Neural cell (in vitro differentiated cells): Measurements from ENCODE around the gene SPRR1B.

ENCODE experiments used
- EP300 ChIP-seq: fragments of 450-650 bp; conservative IDR thresholded peaks from 2 replicates; pipeline ENCODE4 v1.6.1; 2014; ENCODE audit warnings: antibody characterized with exemption, mild to moderate bottlenecking, moderate library complexity; ENCODE audit not compliant: poor library complexity, severe bottlenecking
- EZH2 ChIP-seq: fragments of 200-600, 300-800 bp; shearing (Covaris generic), sonication (generic); IDR thresholded peaks from 2 replicates; pipeline ENCODE4 v1.6.1; 2014; ENCODE audit warnings: antibody characterized with exemption, low read length, borderline replicate concordance, mild to moderate bottlenecking; ENCODE audit not compliant: insufficient read depth, poor library complexity, severe bottlenecking
- POLR2AphosphoS5 ChIP-seq: IDR thresholded peaks from 2 replicates; pipeline ENCODE4 v1.6.1; 2012
- RAD21 ChIP-seq: fragments of 450-650 bp; conservative IDR thresholded peaks from 2 replicates; pipeline ENCODE4 v1.6.1; 2014; ENCODE audit warnings: antibody characterized with exemption, mild to moderate bottlenecking, moderate library complexity
- SMC3 ChIP-seq: fragments of 450-650 bp; conservative IDR thresholded peaks from 2 replicates; pipeline ENCODE4 v1.6.1; 2014; ENCODE audit warnings: antibody characterized with exemption, mild to moderate bottlenecking, moderate library complexity; ENCODE audit not compliant: poor library complexity
- TAF1 ChIP-seq: IDR thresholded peaks from 2 replicates; pipeline ENCODE4 v1.6.1; 2012; ENCODE audit warnings: low read depth
- TF ChIP-seq, protein P1 (sequence below): IDR thresholded peaks from 2 replicates; pipeline ENCODE4 v1.6.1; 2012; ENCODE audit warnings: borderline replicate concordance
- TF ChIP-seq, protein P2 (sequence below): fragments of 450-650 bp; IDR thresholded peaks from 2 replicates; pipeline ENCODE4 v1.5.1; 2014; ENCODE audit warnings: antibody characterized with exemption, mild to moderate bottlenecking, moderate library complexity; ENCODE audit not compliant: poor library complexity, severe bottlenecking

DNA sequence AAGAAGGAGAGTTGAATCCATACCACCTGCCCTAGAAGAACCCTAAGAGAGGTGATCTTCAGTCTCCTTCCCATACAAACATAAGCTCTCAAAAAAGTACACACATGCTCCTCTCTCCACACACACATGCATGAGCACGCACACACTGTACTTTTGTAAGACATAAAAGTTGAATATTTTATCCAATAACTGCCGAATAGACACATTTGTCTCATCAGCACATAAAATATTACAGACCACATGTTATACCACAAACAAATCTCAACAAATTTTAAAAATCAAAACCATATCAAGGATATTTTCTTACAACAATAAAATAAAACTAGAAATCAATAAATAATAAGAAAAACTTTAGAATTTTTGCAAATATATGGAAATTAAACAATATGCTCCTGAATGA, 44.4 kb upstream of the SPRR1B start:
- TF ChIP-seq TAF1 (no peak), EP300 (no peak), RAD21 (no peak), POLR2AphosphoS5 (no peak), SMC3 (no peak), EZH2 (no peak)
- TF ChIP-seq, protein P1, sequence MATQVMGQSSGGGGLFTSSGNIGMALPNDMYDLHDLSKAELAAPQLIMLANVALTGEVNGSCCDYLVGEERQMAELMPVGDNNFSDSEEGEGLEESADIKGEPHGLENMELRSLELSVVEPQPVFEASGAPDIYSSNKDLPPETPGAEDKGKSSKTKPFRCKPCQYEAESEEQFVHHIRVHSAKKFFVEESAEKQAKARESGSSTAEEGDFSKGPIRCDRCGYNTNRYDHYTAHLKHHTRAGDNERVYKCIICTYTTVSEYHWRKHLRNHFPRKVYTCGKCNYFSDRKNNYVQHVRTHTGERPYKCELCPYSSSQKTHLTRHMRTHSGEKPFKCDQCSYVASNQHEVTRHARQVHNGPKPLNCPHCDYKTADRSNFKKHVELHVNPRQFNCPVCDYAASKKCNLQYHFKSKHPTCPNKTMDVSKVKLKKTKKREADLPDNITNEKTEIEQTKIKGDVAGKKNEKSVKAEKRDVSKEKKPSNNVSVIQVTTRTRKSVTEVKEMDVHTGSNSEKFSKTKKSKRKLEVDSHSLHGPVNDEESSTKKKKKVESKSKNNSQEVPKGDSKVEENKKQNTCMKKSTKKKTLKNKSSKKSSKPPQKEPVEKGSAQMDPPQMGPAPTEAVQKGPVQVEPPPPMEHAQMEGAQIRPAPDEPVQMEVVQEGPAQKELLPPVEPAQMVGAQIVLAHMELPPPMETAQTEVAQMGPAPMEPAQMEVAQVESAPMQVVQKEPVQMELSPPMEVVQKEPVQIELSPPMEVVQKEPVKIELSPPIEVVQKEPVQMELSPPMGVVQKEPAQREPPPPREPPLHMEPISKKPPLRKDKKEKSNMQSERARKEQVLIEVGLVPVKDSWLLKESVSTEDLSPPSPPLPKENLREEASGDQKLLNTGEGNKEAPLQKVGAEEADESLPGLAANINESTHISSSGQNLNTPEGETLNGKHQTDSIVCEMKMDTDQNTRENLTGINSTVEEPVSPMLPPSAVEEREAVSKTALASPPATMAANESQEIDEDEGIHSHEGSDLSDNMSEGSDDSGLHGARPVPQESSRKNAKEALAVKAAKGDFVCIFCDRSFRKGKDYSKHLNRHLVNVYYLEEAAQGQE = no peak
- TF ChIP-seq, protein P2, sequence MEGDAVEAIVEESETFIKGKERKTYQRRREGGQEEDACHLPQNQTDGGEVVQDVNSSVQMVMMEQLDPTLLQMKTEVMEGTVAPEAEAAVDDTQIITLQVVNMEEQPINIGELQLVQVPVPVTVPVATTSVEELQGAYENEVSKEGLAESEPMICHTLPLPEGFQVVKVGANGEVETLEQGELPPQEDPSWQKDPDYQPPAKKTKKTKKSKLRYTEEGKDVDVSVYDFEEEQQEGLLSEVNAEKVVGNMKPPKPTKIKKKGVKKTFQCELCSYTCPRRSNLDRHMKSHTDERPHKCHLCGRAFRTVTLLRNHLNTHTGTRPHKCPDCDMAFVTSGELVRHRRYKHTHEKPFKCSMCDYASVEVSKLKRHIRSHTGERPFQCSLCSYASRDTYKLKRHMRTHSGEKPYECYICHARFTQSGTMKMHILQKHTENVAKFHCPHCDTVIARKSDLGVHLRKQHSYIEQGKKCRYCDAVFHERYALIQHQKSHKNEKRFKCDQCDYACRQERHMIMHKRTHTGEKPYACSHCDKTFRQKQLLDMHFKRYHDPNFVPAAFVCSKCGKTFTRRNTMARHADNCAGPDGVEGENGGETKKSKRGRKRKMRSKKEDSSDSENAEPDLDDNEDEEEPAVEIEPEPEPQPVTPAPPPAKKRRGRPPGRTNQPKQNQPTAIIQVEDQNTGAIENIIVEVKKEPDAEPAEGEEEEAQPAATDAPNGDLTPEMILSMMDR = no peak
